ENCODE measurements around the gene JSRP1.

JSRP1 gene

DNA sequence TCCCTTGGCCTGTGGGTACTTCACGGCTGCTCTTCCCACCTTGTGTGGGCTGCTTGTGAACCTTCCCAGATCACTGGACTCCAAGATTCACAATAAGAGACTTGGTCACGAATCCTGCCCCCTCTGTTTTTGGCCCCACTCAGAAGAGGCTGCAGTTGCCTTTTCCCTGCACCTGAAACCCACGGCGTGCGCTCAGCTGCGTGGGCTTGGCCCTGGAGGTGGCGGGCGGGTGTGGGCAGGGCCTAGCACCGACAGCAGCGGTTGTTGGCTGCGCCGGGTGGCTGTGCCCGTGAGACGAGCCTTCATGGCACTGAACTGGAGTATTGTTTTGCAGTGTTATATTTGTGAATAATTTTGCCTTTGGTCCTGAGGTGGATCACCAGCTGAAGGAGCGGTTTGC, 53.9 kb downstream of the JSRP1 start:
- no peaks in the 10 kb centered on the region for H3K4me1 ChIP-seq (ENCODE audit: insufficient read depth, poor library complexity, severe bottlenecking)
- peaks cover 21% of the 10 kb centered on the region for H3K36me3 ChIP-seq (ENCODE audit: low read depth)
- H3K4me3 ChIP-seq (ENCODE audit: severe bottlenecking), result no peak overlapping the region
- DNase-seq (ENCODE audit: low spot score), result no peak
- H3K27me3 ChIP-seq (ENCODE audit: insufficient read depth, poor library complexity, severe bottlenecking), result no peaks in the 10 kb centered on the region
- TF ChIP-seq, protein P1, sequence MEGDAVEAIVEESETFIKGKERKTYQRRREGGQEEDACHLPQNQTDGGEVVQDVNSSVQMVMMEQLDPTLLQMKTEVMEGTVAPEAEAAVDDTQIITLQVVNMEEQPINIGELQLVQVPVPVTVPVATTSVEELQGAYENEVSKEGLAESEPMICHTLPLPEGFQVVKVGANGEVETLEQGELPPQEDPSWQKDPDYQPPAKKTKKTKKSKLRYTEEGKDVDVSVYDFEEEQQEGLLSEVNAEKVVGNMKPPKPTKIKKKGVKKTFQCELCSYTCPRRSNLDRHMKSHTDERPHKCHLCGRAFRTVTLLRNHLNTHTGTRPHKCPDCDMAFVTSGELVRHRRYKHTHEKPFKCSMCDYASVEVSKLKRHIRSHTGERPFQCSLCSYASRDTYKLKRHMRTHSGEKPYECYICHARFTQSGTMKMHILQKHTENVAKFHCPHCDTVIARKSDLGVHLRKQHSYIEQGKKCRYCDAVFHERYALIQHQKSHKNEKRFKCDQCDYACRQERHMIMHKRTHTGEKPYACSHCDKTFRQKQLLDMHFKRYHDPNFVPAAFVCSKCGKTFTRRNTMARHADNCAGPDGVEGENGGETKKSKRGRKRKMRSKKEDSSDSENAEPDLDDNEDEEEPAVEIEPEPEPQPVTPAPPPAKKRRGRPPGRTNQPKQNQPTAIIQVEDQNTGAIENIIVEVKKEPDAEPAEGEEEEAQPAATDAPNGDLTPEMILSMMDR (IDR thresholded peaks at IDR 0.05; ENCODE audit: poor library complexity, severe bottlenecking), result no peak
- no peak overlapping the region for H3K27ac ChIP-seq (ENCODE audit: poor library complexity, severe bottlenecking)
- no peaks in the 10 kb centered on the region for H3K9me3 ChIP-seq (ENCODE audit: severe bottlenecking)
- ATAC-seq (ENCODE audit: low read depth), result no peak

All from RWPE2 (cell line).